Common myeloid progenitor, CD34-positive (primary cell): Measurements from ENCODE around the gene LHFPL6.

Source experiments
- CTCF ChIA-PET: fragments of 350-600 bp; sonication (Branson Sonifier 250); formaldehyde crosslinking; loops from one replicate; lab custom pipeline; 2021; ENCODE audit warnings: antibody characterized with exemption; lab: Charles Lee
- POLR2A ChIA-PET: fragments of 350-600 bp; sonication (Branson Sonifier 250); formaldehyde crosslinking; loops from one replicate; lab custom pipeline; 2021; ENCODE audit warnings: antibody characterized with exemption; lab: Charles Lee
- DNase-seq, 3 donors: peaks; one replicate each; pipeline versions ENCODE4 v3.0.0 to v3.0.0-alpha.2; 2013
- H3K27ac ChIP-seq, 2 experiments: 1 replicate in 1 of 2; 2 replicates in 1 of 2; pipeline ENCODE4 v1.7.0; 2013; ENCODE audit warnings: inconsistent platforms in 2 of 2, low read length in 2 of 2, mild to moderate bottlenecking in 2 of 2, low read depth in 1 of 2, moderate library complexity in 1 of 2; ENCODE audit not compliant: severe bottlenecking in 2 of 2, insufficient read depth in 1 of 2, poor library complexity in 1 of 2
- H3K27me3 ChIP-seq, 5 experiments: replicated peaks in 2 of 5; 1 replicate in 3 of 5; 2 replicates in 2 of 5; pipeline versions ENCODE4 v1.6.1 to v1.7.0; 2013; ENCODE audit warnings: low read length in 4 of 5, mild to moderate bottlenecking in 2 of 5, moderate library complexity in 2 of 5, inconsistent platforms in 1 of 5; ENCODE audit not compliant: insufficient read depth in 5 of 5, control insufficient read depth in 4 of 5
- H3K36me3 ChIP-seq, 4 experiments: 1 replicate in 2 of 4; 2 replicates in 2 of 4; pipeline versions ENCODE4 v1.6.1 to v1.7.0; 2013; ENCODE audit warnings: low read length in 3 of 4, control low read depth in 1 of 4, mild to moderate bottlenecking in 1 of 4; ENCODE audit not compliant: control insufficient read depth in 4 of 4, insufficient read depth in 4 of 4
- H3K4me1 ChIP-seq, 4 experiments: 1 replicate in 3 of 4; 2 replicates in 1 of 4; pipeline versions ENCODE4 v1.6.1 to v1.7.1; 2013; ENCODE audit warnings: low read length in 3 of 4, mild to moderate bottlenecking in 3 of 4, control low read depth in 1 of 4, inconsistent platforms in 1 of 4, moderate library complexity in 1 of 4; ENCODE audit not compliant: control insufficient read depth in 4 of 4, insufficient read depth in 4 of 4; ENCODE audit errors: control extremely low read depth in 1 of 4
- H3K4me3 ChIP-seq, 7 experiments: 1 replicate in 4 of 7; 2 replicates in 3 of 7; pipeline versions ENCODE4 v1.5.1 to v1.7.0; 2013; ENCODE audit warnings: mild to moderate bottlenecking in 7 of 7, low read length in 6 of 7, moderate library complexity in 6 of 7, inconsistent platforms in 2 of 7, low read depth in 2 of 7, control low read depth in 1 of 7; ENCODE audit not compliant: insufficient read depth in 4 of 7, control insufficient read depth in 1 of 7; ENCODE audit errors: extremely low read depth in 1 of 7
- H3K9me3 ChIP-seq, 5 experiments: 1 replicate in 4 of 5; 2 replicates in 1 of 5; pipeline versions ENCODE4 v1.6.1 to v1.7.1; 2013; ENCODE audit warnings: low read length in 4 of 5, mild to moderate bottlenecking in 2 of 5, inconsistent platforms in 1 of 5, low read depth in 1 of 5, moderate library complexity in 1 of 5; ENCODE audit not compliant: control insufficient read depth in 4 of 5, insufficient read depth in 2 of 5; ENCODE audit errors: control extremely low read depth in 1 of 5
- WGBS: methylation state at CpG from one replicate; pipeline ENCODE4 v1.1.5; 2013; ENCODE audit not compliant: insufficient coverage; 5-methylcytosine and 5-hydroxymethylcytosine counted together

LHFPL6 gene

GRCh38 chr13:39494633-39495032 lies 108.4 kb downstream of the LHFPL6 start:
- POLR2A ChIA-PET, result interaction anchor here (0.5 kb wide), 1 partner anchor 34 kb away, joined by 5 read pairs; no protein-coding TSS in a partner anchor
- no peaks in the 10 kb centered on the region for H3K27me3 ChIP-seq
- no peak overlapping the region for H3K27ac ChIP-seq
- WGBS, result 95% methylated on average over 3 of the region's 3 CpGs
- no peak for DNase-seq
- H3K4me3 ChIP-seq, result no peak overlapping the region
- H3K4me1 ChIP-seq, result no peaks in the 10 kb centered on the region
- H3K9me3 ChIP-seq, result no peaks in the 10 kb centered on the region
- no peaks in the 10 kb centered on the region for H3K36me3 ChIP-seq
- CTCF ChIA-PET, result no interaction called here

- Histone ChIP-seq H3K4me1 (no peaks in the 10 kb centered on the region), H3K4me3 (no peak overlapping the region), H3K27ac (no peak overlapping the region), H3K36me3 (no peaks in the 10 kb centered on the region), H3K27me3 (no peaks in the 10 kb centered on the region), H3K9me3 (no peaks in the 10 kb centered on the region)
- DNase-seq, result no peak
- 90% methylated on average over 2 of the region's 3 CpGs for WGBS
- POLR2A ChIA-PET, result no interaction called here
- CTCF ChIA-PET, result no interaction called here
Measured at GRCh38 chr13:39494006-39494405, 109.0 kb downstream of the LHFPL6 start.

GRCh38 chr13:39490136-39490535 lies 112.9 kb downstream of the LHFPL6 start:
- Histone ChIP-seq H3K4me3 (no peak overlapping the region), H3K4me1 (no peaks in the 10 kb centered on the region), H3K27me3 (no peaks in the 10 kb centered on the region), H3K9me3 (no peaks in the 10 kb centered on the region), H3K36me3 (no peaks in the 10 kb centered on the region), H3K27ac (no peak overlapping the region)
- ChIA-PET POLR2A (no interaction called here), CTCF (no interaction called here)
- WGBS, result 62% methylated on average over 4 of the region's 6 CpGs
- DNase-seq, result no peak

GRCh38 chr13:39486758-39487157 lies 116.2 kb downstream of the LHFPL6 start:
- ChIA-PET CTCF (no interaction called here), POLR2A (interaction anchor here (0.8 kb wide), 1 partner anchor 44 kb away, joined by 4 read pairs; no protein-coding TSS in a partner anchor)
- DNase-seq, result peak in 1 of 3 donors; percentile 18
- H3K36me3 ChIP-seq, result no peaks in the 10 kb centered on the region
- H3K9me3 ChIP-seq, result peaks cover 0 to 2% (median 0%) of the 10 kb centered on the region in 5 experiments
- no peak overlapping the region for H3K4me3 ChIP-seq
- no peaks in the 10 kb centered on the region for H3K4me1 ChIP-seq
- no peak overlapping the region for H3K27ac ChIP-seq
- no peaks in the 10 kb centered on the region for H3K27me3 ChIP-seq

GRCh38 chr13:39485314-39485700 lies 117.7 kb downstream of the LHFPL6 start:
- Histone ChIP-seq H3K36me3 (no peaks in the 10 kb centered on the region), H3K27me3 (no peaks in the 10 kb centered on the region), H3K27ac (no peak overlapping the region), H3K4me3 (no peak overlapping the region), H3K4me1 (no peaks in the 10 kb centered on the region), H3K9me3 (peaks cover 0 to 2% (median 0%) of the 10 kb centered on the region in 5 experiments)
- ChIA-PET POLR2A (no interaction called here), CTCF (no interaction called here)
- no peak for DNase-seq

- Histone ChIP-seq H3K36me3 (no peaks in the 10 kb centered on the region), H3K27me3 (no peaks in the 10 kb centered on the region), H3K4me3 (no peak overlapping the region), H3K4me1 (no peaks in the 10 kb centered on the region), H3K27ac (no peak overlapping the region), H3K9me3 (peaks cover 0 to 2% (median 0%) of the 10 kb centered on the region in 5 experiments)
- no peak for DNase-seq
- POLR2A ChIA-PET, result no interaction called here
- WGBS, result 100% methylated on average over 1 of the region's 4 CpGs
- CTCF ChIA-PET, result no interaction called here
Measured at GRCh38 chr13:39484506-39485313, 118.3 kb downstream of the LHFPL6 start.

- no peaks in the 10 kb centered on the region for H3K4me1 ChIP-seq
- POLR2A ChIA-PET, result no interaction called here
- no peaks in the 10 kb centered on the region for H3K27me3 ChIP-seq
- peaks cover 0 to 2% (median 0%) of the 10 kb centered on the region in 5 experiments for H3K9me3 ChIP-seq
- H3K27ac ChIP-seq, result no peak overlapping the region
- DNase-seq, result no peak
- no peaks in the 10 kb centered on the region for H3K36me3 ChIP-seq
- CTCF ChIA-PET, result no interaction called here
- H3K4me3 ChIP-seq, result no peak overlapping the region
Measured at GRCh38 chr13:39483326-39483725, 119.7 kb downstream of the LHFPL6 start.
